ENCODE results near the gene KCNAB2. TPM values are rescaled to one million over a fixed set of nuclear protein-coding genes. Genes with fewer than 3 reads are reported as not detected.

The KCNAB2 gene
- total RNA-seq, 1 donor from 2014 or later = 8.8 TPM

- no peaks in the 10 kb centered on the region for H3K27me3 ChIP-seq
- peaks cover 14% of the 10 kb centered on the region for H3K4me1 ChIP-seq
- H3K27ac ChIP-seq = no peak overlapping the region
- no peak for DNase-seq (ENCODE audit: extremely low spot score in 2 of 2)
- intact Hi-C loops (cut with DNase I) = no loop called here
- peak overlapping the region; percentile 26 to 33 for H3K4me3 ChIP-seq
- H3K9me3 ChIP-seq = no peaks in the 10 kb centered on the region
- no peaks in the 10 kb centered on the region for H3K36me3 ChIP-seq
- TF ChIP-seq, protein P1, sequence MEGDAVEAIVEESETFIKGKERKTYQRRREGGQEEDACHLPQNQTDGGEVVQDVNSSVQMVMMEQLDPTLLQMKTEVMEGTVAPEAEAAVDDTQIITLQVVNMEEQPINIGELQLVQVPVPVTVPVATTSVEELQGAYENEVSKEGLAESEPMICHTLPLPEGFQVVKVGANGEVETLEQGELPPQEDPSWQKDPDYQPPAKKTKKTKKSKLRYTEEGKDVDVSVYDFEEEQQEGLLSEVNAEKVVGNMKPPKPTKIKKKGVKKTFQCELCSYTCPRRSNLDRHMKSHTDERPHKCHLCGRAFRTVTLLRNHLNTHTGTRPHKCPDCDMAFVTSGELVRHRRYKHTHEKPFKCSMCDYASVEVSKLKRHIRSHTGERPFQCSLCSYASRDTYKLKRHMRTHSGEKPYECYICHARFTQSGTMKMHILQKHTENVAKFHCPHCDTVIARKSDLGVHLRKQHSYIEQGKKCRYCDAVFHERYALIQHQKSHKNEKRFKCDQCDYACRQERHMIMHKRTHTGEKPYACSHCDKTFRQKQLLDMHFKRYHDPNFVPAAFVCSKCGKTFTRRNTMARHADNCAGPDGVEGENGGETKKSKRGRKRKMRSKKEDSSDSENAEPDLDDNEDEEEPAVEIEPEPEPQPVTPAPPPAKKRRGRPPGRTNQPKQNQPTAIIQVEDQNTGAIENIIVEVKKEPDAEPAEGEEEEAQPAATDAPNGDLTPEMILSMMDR (IDR thresholded peaks at IDR 0.05) = no peak
- TF ChIP-seq POLR2A (IDR thresholded peaks at IDR 0.05) (no peak), POLR2AphosphoS5 (IDR thresholded peaks at IDR 0.05; ENCODE audit: insufficient read depth in 1 of 2, low read depth in 1 of 2) (peak; percentile 17 to 71)
These were observed 19.4 kb upstream of the KCNAB2 start for GRCh38 chr1:6026095-6026809.

DNA sequence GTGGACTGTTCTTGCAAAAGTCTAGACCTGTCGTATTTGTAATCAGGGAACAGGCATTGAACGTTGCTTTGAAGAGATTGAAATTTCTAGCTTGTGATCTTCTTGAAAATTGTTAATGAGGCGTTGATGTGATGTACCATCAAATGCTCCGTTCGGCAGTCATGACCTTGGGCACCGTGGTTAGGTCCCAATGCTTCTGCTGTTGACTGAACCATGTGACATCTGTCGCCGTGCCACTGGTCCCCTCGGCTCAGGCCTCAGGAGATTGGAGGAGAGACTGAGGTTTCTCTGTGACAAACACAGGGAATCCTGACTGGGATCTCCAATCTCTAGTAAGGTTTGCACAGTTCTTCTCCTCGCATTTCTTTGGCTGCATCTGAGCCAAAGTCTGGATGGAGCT, 18.1 kb upstream of the KCNAB2 start:
- H3K27me3 ChIP-seq = no peaks in the 10 kb centered on the region
- H3K4me1 ChIP-seq = peaks cover 14% of the 10 kb centered on the region
- intact Hi-C loops (cut with DNase I) = no loop called here
- no peak overlapping the region for H3K27ac ChIP-seq
- DNase-seq (ENCODE audit: extremely low spot score in 2 of 2) = no peak
- H3K36me3 ChIP-seq = no peaks in the 10 kb centered on the region
- TF ChIP-seq, protein P1 (IDR thresholded peaks at IDR 0.05) = no peak
- TF ChIP-seq POLR2AphosphoS5 (IDR thresholded peaks at IDR 0.05; ENCODE audit: insufficient read depth in 1 of 2, low read depth in 1 of 2) = no peak
- TF ChIP-seq POLR2A (IDR thresholded peaks at IDR 0.05) = no peak
- no peaks in the 10 kb centered on the region for H3K9me3 ChIP-seq
- peak overlapping the region in 1 of 2 donors; percentile 33 for H3K4me3 ChIP-seq

- intact Hi-C loops (cut with DNase I) = no loop called here
- H3K36me3 ChIP-seq = no peaks in the 10 kb centered on the region
- peaks cover 14% of the 10 kb centered on the region for H3K4me1 ChIP-seq
- no peak overlapping the region for H3K27ac ChIP-seq
- no peak overlapping the region for H3K4me3 ChIP-seq
- no peak for DNase-seq (ENCODE audit: extremely low spot score in 2 of 2)
- no peaks in the 10 kb centered on the region for H3K27me3 ChIP-seq
- H3K9me3 ChIP-seq = no peaks in the 10 kb centered on the region
- TF ChIP-seq, protein P1 (IDR thresholded peaks at IDR 0.05) = no peak
- TF ChIP-seq POLR2A (IDR thresholded peaks at IDR 0.05) (no peak), POLR2AphosphoS5 (IDR thresholded peaks at IDR 0.05; ENCODE audit: insufficient read depth in 1 of 2, low read depth in 1 of 2) (peak in 1 of 2 donors; percentile 49)
These were observed 17.4 kb upstream of the KCNAB2 start for GRCh38 chr1:6028042-6028850.

DNA sequence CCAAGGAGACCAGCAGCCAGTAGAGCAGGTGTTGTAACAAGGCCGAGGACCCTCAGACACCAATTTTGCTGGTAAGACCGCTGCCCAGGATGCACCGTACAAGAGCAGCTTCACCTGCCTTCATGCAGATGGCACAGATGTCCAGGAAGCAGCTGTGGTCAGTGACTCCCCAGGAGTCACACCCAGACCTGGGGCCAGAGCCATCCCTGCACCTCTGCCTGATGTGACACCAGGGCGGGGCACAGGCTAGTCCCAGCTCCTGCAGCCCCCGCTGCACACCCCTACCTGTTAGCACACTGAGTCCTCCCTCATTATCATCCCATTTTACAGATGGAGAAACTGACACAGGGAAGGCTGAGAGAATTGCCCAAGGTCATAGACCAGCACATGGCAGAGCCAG, 16.3 kb upstream of the KCNAB2 start:
- no peaks in the 10 kb centered on the region for H3K36me3 ChIP-seq
- intact Hi-C loops (cut with DNase I) = no loop called here
- H3K9me3 ChIP-seq = no peaks in the 10 kb centered on the region
- no peak for DNase-seq (ENCODE audit: extremely low spot score in 2 of 2)
- H3K27me3 ChIP-seq = no peaks in the 10 kb centered on the region
- no peak overlapping the region for H3K27ac ChIP-seq
- H3K4me1 ChIP-seq = peaks cover 14% of the 10 kb centered on the region
- H3K4me3 ChIP-seq = no peak overlapping the region
- TF ChIP-seq, protein P1 (IDR thresholded peaks at IDR 0.05) = no peak
- TF ChIP-seq POLR2A (IDR thresholded peaks at IDR 0.05) (no peak), POLR2AphosphoS5 (IDR thresholded peaks at IDR 0.05; ENCODE audit: insufficient read depth in 1 of 2, low read depth in 1 of 2) (no peak)
